GM04503 (cell line): ENCODE measurements around the gene PYCR2.
"Not testable (repeated sequence)": the region's sequence is repeated elsewhere in the genome, so short reads cannot be mapped to it uniquely, and the experiment has no call there.

ENCODE experiments used
- DNase-seq: peaks from one replicate; pipeline ENCODE4 v3.0.0-alpha.2; 2012; ENCODE audit warnings: low read depth

The PYCR2 gene

DNA sequence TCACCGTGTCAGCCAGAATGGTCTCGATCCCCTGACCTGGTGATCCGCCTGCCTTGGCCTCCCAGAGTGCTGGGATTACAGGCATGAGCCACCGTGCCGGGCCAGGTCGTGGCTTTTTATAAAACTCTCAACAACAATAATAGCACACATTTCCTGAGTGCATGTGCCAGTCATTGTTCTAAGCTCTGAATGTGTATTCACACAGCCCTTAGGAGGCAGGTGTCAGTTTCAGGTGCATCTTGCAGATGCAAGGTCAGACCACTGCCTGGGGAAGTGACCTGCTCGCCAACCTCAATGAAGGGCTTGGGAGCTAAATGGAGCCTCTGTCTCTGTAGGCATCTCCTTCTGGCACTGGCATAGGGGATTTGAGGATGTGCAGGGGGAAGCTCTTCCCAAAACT, 18.5 kb upstream of the PYCR2 start:
- no peak for DNase-seq

DNA sequence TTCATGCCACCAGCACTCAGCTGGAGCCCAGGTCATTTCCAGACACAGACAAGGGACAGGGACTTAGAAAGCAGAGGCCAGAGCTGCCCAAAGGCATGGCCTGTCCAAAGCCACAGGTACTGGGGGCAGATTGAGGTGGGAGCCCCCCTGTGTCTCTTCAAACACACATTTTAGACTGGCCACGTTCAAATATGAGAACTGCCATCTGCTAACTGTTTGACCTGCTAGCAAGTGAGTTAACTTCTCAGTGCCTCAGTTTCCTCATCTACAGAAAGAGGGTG, 17.8 kb upstream of the PYCR2 start:
- DNase-seq: no peak

DNA sequence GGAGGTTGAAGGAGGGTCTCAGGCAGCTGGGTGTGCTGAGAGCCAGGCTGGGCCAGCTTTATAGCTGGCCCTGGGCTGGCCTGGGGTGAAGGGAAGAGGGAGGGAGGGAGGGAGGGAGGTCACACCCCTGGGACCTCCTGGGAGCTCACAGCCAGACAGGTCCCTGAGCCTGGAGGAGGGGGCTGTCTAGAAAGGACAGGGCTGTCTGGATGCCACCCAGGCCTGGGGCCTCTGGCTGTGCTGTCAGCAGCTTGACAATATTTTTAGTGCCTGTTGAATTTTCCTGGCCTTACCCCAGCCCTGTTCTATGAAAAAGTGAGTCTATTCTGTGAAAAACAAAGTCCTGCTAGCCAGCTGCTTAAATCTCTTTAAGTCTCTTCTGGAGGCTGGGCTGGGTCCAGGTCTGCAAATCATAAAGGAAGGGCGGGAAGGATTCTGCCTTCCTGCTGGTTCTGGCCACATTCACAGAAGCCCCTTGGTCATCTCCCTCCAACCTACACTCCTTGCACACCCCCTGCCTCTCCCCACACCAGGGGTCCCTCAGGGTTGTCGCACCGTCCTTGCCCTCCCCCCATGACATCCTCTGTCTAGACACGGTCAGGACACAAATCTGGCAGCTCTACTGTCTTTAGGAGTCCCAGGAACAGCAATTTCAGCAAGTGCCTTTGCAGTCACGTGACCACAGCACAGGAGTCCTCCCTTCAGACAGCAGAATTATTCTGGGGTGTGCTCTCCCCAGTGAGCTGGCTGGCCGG, 17.3 kb upstream of the PYCR2 start, which contains the start of gene LEFTY2:
LEFTY2 (minus strand) TSS at position 34 of the 755 bp plus-strand sequence. CDS start 80 bp downstream, outside the sequence.
- no peak for DNase-seq

DNA sequence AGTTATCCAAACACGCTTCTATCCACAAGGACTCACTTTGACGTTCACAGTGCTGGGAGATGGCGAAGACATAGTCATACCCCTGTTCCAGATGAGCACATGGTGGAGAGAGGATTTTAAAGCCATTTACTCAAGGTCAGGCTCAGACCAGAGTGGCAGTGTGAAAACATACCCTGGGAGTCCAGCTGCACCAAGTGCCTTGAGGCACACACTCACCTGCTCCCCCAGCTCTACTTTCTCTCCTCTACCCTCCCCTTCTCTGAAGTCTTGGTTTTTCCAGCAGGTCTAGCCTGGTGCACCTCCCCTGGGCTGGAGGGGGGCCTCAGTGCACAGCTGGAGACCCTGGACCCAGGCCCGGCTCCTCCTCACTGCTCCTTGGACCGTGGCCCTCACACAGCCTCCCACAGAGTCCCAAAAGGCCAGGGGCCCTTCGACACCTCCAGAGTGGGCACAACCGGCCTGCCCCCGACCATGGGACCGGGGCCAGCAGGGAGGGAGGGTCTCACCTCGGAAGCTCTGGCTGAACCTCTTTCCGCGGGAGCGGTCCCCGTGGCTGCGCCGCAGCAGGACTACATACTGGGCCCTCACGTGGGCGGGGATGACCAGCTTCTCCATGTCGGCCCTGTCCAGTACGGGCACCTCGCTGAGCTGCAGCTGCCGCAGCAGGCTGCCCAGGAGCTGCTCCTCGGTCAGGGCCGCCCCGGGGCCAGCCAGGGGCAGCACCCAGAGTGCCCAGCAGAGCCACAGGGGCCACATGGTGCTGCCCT, 16.5 kb upstream of the PYCR2 start:
- no peak for DNase-seq

DNA sequence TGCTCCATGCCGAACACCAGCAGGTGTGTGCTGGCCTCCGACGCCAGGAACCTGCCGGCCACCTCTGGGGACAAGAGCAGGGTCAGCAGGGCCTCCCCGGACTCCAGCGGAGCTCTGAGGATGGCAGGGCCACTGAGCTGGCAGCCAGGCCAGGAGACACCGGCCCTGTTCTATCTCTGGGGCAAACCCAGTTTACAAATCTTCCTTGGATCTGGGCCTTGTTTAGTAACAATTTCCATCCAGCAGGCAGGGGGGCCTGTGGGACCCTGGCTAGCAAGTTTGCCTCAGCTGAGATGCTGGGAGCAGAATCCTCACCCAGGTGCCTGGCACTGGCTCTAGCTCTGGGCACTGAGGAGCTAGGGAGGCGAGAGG, 15.9 kb upstream of the PYCR2 start:
- DNase-seq: not testable (repeated sequence)

DNA sequence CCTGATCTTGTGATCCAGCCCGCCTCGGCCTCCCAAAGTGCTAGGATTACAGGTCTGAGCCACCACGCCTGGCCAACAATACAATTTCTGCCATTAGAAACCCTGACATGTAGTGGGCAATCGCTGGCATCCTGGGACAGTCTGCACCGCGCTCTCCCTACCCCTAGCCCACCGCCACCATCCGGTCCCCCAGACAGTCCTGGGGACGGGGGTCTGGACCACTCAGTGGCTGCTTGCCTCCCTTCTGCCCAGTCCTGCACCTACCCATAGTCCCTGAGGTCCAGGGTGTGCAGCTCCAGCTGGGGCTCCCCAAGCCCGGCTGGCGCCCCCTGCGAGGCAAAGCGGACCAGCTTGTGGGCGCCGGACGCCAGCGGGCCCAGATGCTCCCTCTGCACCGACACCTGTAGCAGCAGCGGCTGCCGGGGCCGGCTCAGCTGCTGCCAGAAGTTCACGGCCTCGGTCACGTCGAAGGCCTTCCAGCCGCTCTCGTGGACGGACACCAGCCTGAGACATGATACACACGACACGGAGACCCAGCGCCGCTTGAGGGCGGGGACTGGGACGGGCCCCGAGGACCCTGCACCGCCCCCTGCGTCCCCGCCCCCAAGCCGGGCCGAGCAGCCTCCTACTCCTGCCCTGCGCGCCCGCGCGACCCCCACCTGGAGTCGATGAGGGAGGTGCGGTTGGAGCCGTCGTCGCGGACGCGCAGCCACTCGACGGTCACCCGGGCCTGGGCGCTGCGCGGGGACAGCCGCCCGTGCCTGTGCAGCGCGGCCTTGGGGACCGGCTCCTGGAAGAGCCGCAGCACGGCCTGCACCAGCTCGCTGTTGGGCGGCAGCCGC, 15.3 kb upstream of the PYCR2 start:
- not testable (repeated sequence) for DNase-seq

DNA sequence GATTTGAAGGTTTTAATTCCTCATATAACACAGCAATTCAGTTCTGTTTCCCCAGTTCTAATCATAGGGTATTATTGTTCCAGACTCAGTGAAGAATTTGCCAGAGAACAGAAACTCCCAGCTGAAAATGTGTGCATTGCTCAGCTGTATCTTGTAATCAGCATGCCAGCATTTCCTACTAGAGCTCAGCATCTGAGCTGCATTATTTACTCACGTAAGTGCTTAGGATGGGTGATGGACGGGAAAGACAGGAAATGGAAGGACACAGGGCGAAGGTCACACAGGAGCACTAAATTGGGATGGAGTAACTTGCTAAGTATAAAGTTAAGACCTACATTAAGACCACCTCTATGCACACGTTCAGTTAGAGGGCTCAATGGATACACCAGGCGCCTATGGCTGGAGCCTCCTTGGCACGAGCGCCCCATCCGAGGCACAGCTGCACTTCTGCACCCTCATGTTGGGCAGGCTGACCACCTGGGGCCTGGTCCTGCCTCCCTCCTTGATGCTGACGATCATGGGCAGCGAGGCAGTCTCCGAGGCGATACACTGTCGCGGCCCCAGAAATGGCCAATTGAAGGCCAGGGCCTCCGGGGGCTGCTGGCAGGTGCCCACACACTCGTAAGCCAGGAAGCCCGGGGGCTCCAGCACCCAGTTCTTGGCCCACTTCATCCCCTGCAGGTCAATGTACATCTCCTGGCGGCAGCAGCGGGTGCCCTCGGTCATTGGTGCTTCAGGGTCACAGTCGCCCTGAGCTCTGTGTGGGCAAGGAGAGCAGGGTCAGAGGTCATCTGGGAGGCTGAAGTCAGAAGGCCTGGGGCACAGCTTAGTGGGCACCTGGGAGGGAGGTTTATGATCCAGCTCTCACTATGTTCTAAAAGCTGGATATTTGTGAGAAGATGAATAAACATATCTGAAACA, 13.3 kb upstream of the PYCR2 start:
- no peak for DNase-seq

DNA sequence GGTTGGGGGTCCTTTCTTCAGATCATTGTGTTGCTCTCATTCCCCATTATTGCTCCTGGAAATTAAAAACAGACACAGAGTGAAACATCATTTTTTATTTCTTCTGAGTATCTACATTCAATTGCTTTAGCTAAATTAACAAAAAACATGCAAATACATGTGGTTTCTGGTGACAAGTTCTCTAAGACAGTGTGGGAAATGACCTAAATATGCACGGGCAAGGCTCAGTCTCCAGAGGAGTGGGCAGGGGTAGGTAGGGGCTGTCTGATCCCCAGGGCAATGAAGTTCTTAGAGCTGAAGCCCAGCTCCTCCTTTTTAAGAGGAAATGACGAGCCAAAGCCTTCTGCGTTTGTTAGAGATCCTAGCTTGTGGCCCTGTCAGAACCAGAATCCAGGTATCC, 12.5 kb upstream of the PYCR2 start:
- DNase-seq: no peak

DNA sequence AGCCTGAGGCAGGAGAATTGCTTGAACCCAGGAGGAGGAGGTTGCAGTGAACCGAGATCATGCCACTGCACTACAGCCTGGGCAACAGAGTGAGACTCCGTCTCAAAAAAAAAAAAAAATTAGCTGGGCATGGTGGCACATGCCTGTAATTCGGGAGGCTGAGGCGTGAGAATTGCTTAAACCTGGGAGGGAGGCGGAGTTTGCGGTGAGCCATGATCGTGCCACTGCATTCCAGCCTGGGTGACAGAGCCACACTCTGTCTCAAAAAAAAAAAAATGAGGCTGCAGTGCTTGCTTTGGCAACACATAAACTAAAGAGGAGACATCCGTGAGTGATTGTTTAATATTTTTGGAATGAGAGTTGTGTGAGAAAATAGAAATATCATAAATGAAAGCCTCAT, 12.0 kb upstream of the PYCR2 start:
- peak; percentile 47 for DNase-seq

DNA sequence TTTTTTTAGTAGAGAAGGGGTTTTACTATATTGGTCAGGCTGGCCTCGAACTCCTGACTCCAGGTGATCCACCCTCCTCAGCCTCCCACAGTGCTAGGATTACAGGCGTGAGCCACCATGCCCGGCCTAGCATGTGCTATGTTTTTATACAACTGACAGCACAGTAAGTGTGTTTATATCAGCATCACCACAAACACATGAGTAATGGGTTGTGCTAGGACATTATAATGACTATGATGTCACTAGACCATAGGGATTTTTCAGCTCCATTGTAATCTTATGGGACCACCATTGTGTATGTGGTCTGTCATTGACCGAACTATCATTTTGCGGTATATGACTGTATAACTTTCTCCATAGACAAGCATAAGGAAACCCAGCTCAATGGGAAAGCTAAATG, 10.7 kb upstream of the PYCR2 start:
- no peak for DNase-seq

DNA sequence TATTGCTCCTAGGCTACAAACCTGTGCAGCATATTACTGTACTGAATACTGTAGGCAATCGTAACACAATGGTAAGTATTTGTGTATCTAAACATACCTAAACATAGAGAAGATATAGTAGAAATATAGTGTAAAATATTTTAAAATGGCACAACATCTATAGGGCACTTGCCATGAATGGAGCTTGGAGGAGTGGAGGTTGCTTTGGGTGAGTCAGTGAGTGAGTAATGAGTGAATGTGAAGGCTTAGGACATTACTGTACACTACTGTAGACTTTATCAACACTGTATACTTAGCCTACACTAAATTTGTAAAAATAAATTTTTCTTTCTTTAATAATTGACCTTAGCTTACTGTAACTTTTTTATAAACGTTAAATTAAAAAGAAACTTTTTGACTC, 9.0 kb upstream of the PYCR2 start:
- no peak for DNase-seq

DNA sequence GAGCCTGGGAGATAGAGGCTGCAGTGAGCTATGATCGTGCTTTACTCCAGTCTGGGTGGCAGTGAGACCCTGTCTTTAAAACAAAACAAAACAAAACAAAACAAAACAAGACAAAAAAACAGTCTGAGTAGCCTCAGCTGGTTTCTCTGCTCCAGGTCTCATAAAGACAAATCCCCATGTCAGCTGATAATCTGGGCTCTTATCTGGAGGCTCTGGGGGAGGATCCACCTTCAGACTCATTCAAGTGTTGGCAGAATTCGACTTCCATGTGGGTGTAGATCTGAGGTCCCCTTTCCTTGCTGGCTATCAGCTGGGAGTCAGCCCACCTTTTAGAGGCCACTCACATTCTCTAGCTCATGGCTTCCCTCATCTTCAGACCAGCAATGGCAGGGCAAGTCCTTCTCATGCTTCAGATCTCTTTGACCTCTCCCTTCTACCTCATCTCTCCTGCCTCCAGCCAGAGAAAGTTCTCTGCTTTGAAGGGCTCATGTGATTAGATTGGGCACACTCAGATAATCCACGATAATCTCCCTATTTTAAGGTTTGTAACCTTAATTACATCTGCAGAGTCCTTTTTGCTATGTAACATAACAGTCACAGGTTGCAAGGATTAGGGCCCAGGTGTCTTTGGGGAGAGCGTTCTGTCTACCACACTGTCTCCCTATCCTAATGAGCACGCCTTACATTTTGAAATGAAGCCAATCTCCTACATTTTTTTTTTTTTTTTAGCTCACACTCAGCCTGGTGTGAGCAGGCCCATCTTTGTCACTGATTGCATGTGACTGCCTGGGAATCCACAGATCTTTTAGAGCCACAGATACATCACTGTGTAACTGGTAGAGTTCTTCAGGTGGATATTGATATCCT, 7.5 kb upstream of the PYCR2 start:
- no peak for DNase-seq

DNA sequence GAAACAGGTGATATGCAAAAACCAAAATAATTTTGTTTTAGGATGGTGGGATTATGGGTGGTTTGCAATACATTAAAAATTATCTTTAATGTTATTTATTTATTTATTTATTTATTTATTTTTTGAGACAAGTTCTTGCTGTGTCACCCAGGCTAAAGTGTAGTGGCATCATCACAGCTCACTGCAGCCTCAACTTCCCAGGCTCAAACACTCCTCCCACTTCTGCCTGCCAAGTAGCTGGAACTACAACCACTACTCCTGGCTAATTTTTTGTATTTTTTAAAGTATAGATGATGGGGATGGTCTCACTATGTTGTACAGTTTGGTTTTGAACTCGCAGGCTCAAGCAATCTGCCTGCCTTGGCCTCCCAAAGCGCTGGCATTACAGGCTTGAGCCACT, 6.5 kb upstream of the PYCR2 start:
- DNase-seq: no peak

DNA sequence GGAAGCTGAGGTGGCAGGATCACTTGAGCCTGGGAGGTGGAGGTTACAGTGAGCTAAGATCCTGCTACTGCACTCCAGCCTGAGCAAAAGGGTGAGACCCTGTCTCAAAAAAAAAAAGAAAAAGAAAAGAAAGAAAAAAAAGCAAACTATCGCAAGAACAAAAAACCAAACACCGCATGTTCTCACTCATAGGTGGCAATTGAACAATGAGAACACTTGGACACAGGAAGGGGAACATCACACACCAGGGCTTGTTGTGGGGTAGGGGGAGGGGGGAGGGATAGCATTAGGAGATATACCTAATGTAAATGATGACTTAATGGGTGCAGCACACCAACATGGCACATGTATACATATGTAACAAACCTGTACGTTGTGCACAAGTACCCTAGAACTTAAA, 5.4 kb upstream of the PYCR2 start:
- not testable (repeated sequence) for DNase-seq

DNA sequence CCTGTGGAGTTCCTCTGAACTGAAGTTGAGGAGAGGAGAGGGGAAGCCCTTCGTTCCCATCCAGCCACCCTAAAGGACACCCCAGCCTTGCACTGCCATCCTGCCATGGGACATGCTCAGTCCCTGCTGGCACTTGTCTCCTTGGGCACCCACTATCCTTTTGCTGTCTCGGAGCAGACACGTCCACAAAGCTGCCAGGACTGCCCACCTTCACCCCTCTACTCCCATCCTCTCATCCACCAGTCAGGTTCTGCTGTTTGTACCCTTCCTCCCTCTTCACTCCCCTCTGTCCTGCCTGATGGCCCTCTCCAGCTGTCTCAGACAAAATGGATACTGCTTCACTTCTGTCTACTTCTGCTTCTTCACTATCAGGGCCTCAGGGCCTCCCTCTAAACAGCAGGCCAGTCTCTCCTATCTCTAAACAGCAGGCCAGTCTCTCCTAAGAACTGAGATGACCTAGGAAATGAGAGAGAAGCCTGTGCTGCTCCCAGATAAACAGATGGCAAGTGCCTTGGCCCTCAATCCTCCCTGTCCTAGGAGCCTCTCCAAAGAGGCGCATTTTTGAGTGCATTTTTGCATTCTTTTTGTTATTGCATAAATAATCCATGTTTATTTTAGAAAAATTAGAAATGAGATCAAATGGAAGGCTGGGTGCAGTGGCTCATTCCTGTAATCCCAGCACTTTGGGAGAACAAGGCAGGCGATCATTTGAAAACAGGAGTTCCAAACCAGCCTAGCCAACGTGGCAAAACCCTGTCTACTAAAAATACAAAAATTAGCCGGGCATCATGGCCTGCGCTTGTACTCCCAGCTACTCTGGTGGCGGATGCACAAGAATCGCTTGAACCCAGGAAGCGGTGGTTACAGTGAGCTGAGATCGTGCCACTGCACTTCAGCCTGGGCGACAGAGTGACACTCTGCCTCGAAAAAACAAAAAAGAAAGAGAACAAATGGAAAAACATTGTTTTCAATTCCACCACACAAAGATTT, 4.4 kb upstream of the PYCR2 start:
- no peak for DNase-seq

DNA sequence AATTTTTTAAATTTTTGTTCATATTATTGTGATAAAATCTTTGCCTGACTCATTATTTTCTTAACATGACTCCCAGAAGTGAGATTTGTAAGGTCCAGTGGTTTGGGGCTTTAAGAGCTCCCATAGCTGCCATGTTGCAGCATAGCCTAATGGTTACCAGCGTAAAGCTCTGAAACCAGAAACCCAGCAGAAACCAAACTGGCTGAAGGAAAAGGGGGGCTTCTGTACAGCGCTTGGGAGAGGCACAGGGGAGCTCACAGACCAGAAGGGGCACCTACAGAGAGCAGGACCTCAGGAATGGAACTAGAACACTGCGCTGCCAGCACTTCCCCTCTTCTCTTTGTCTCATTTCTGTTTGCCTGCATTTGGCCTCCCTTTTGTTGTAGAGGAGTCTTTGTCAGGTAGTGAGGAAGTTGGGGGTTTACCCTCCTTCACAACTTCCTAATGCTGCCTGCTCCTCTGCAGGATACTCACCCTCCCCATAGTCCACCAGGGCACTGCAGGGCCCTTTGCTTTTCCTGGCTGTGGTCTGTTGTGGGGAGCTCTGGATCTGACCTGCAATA, 2.6 kb upstream of the PYCR2 start:
- no peak for DNase-seq

DNA sequence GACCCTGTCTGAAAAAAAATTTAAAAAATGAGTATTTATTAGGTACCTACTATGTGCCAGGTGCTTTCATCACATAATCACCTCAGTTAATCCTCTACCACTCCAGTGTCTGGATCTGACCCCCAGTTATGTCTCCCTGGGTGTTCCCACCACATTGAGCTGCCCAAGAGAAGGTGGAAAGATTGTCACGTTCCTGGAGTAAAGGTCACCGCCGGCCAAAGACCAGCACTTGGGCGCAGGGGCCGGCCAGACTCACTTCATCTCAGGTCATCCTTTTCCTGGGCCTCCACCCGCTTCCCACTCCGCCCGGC, 714 bp downstream of the PYCR2 start:
- no peak for DNase-seq

DNA sequence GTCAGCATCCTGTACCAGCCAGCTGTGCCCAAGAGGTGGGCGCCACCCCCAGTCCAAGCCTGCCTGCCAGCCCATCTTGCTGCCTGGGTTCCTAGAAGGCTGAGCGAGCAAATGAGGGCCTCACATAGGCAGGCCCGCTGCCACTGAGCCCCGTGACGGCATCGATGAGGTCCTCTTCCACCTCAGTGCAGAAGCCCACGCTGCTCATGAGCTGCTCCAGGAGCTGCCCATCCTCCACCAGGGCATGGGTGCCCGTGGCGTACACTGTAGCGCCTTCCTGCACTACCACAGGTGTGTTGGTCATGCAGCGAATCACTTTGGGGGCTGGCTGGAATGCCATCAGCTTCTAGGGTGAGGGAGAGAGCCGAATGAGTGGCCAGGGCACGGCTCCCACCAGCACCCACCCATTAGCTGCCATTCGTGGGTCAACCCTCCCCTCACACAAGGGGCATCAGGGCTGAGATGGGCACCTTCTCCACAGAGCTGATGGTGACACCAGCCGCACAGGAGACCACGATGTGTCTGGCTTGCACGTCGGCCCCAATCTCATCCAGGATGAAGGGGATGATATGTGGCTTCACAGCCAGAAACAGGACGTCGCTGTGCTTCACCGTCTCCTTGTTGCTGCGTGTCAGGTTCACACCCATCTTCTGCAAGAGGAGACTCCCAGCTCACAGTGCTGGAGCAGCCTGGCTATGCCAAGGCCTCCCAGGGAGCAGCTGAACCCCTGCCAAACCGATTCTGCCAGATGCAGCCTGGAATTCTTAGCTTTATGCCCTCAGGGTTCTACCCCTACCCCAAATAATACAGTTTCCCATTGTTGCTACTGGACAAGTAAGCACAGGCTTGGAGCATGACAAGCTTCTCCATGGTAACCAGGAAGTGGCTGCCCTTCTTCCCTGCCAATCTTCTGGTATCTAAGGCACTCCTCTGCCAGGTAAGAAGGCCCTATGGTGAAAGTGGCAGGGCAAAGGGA, 2.0 kb downstream of the PYCR2 start:
- DNase-seq: no peak
